ENCODE data around the gene EPHA4.

Gene EPHA4

GRCh38 chr2:221425891-221426290 is 146.2 kb downstream of the EPHA4 start:
- H3K4me3 ChIP-seq (ENCODE audit: low read depth in 1 of 2, low read length in 2 of 2), result no peak overlapping the region
- H3K4me1 ChIP-seq (ENCODE audit: insufficient read depth, low read length), result no peaks in the 10 kb centered on the region
- H3K27me3 ChIP-seq (ENCODE audit: insufficient read depth, low read length, poor library complexity), result no peaks in the 10 kb centered on the region
- no peaks in the 10 kb centered on the region for H4K20me1 ChIP-seq (ENCODE audit: insufficient read depth, low read length)
- H3K9ac ChIP-seq (ENCODE audit: low read depth, low read length), result no peak overlapping the region
- no peak overlapping the region for H2AFZ ChIP-seq (ENCODE audit: low read depth, low read length)
- no peaks in the 10 kb centered on the region for H3K9me3 ChIP-seq (ENCODE audit: insufficient read depth, low read length, severe bottlenecking)
- no peaks in the 10 kb centered on the region for H3K79me2 ChIP-seq (ENCODE audit: insufficient read depth, low read length)
- DNase-seq, result no peak
- H3K27ac ChIP-seq (ENCODE audit: low read length), result no peak overlapping the region
- no peaks in the 10 kb centered on the region for H3K36me3 ChIP-seq (ENCODE audit: insufficient read depth, low read length)
- ATAC-seq (ENCODE audit: insufficient read depth, low read depth), result no peak
- no peak for TF ChIP-seq CTCF (IDR thresholded peaks at IDR 0.05; ENCODE audit: borderline replicate concordance, extremely low read depth, low read length, poor library complexity, severe bottlenecking)
- TF ChIP-seq EZH2 (IDR thresholded peaks at IDR 0.05; ENCODE audit: borderline replicate concordance, low read depth, low read length, severe bottlenecking), result no peak
- no peak overlapping the region for H3K4me2 ChIP-seq (ENCODE audit: insufficient read depth, low read length)

DNA sequence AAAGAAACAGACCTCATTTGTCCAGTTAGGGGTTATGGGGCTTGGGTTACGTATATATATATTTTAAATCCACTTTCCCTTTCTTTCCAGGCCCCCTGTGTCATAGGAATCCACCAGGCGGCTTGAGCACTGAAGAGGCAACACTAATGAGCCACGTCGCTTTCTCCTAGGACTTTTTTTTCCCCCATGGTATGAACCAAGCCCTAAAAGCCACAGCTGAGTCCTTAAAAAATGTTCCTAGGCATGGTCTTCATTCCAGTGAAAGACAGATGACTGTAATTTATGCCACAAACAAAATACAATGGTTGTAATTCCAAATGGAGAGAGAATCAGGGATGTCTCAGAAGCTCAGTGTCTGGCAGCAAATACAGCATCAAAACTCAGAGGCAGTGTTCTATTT is 146.8 kb downstream of the EPHA4 start:
- Histone ChIP-seq H3K79me2 (ENCODE audit: insufficient read depth, low read length) (no peaks in the 10 kb centered on the region), H2AFZ (ENCODE audit: low read depth, low read length) (no peak overlapping the region), H3K36me3 (ENCODE audit: insufficient read depth, low read length) (no peaks in the 10 kb centered on the region), H3K4me3 (ENCODE audit: low read depth in 1 of 2, low read length in 2 of 2) (no peak overlapping the region), H3K27me3 (ENCODE audit: insufficient read depth, low read length, poor library complexity) (no peaks in the 10 kb centered on the region), H3K9ac (ENCODE audit: low read depth, low read length) (no peak overlapping the region), H3K9me3 (ENCODE audit: insufficient read depth, low read length, severe bottlenecking) (no peaks in the 10 kb centered on the region), H3K4me1 (ENCODE audit: insufficient read depth, low read length) (no peaks in the 10 kb centered on the region), H4K20me1 (ENCODE audit: insufficient read depth, low read length) (no peaks in the 10 kb centered on the region), H3K27ac (ENCODE audit: low read length) (no peak overlapping the region), H3K4me2 (ENCODE audit: insufficient read depth, low read length) (no peak overlapping the region)
- ATAC-seq (ENCODE audit: insufficient read depth, low read depth) (no peak), DNase-seq (no peak)
- TF ChIP-seq CTCF (IDR thresholded peaks at IDR 0.05; ENCODE audit: borderline replicate concordance, extremely low read depth, low read length, poor library complexity, severe bottlenecking), result no peak
- TF ChIP-seq EZH2 (IDR thresholded peaks at IDR 0.05; ENCODE audit: borderline replicate concordance, low read depth, low read length, severe bottlenecking), result no peak

GRCh38 chr2:221423210-221423804 is 148.8 kb downstream of the EPHA4 start:
- no peak for TF ChIP-seq EZH2 (IDR thresholded peaks at IDR 0.05; ENCODE audit: borderline replicate concordance, low read depth, low read length, severe bottlenecking)
- no peak for ATAC-seq (ENCODE audit: insufficient read depth, low read depth)
- H3K36me3 ChIP-seq (ENCODE audit: insufficient read depth, low read length), result no peaks in the 10 kb centered on the region

DNA sequence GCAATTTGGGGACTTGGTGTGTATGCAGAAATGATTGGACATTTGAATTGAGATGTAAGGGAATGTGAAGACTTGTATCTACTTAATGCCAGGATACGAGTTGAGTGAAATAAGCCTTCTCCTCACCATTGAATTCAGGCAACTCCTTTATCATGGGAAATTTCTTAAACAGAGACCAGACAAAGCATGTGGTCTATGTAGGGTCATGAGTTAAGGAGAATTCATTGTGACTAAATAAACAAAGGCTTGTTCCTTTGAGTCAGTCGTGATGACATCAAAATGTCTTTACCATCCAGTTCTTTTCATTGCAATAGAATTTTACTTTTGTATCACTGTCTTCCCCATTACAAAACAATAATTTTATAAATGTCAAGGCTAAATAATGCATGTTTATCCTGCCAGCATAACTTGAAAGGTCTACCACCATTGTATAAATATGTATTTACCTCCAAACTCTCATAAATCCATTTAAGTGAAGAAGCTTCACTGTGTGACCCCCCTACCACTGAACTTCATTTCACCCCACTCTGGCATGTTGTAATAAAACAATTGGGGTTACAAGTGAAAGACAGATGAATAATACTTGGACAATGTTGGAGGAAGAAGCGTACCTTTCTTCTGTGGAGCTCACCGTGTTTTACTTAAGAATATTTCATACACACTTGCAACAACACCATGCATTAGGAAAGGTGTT is 149.4 kb downstream of the EPHA4 start:
- DNase-seq, result no peak
- H3K9ac ChIP-seq (ENCODE audit: low read depth, low read length), result no peak overlapping the region
- TF ChIP-seq CTCF (IDR thresholded peaks at IDR 0.05; ENCODE audit: borderline replicate concordance, extremely low read depth, low read length, poor library complexity, severe bottlenecking) (no peak), EZH2 (IDR thresholded peaks at IDR 0.05; ENCODE audit: borderline replicate concordance, low read depth, low read length, severe bottlenecking) (no peak)
- no peaks in the 10 kb centered on the region for H3K36me3 ChIP-seq (ENCODE audit: insufficient read depth, low read length)
- H3K27me3 ChIP-seq (ENCODE audit: insufficient read depth, low read length, poor library complexity), result no peaks in the 10 kb centered on the region
- H4K20me1 ChIP-seq (ENCODE audit: insufficient read depth, low read length), result no peaks in the 10 kb centered on the region
- no peaks in the 10 kb centered on the region for H3K4me1 ChIP-seq (ENCODE audit: insufficient read depth, low read length)
- H3K4me2 ChIP-seq (ENCODE audit: insufficient read depth, low read length), result no peak overlapping the region
- no peak overlapping the region for H3K27ac ChIP-seq (ENCODE audit: low read length)
- H3K79me2 ChIP-seq (ENCODE audit: insufficient read depth, low read length), result no peaks in the 10 kb centered on the region
- no peak for ATAC-seq (ENCODE audit: insufficient read depth, low read depth)
- no peak overlapping the region for H3K4me3 ChIP-seq (ENCODE audit: low read depth in 1 of 2, low read length in 2 of 2)
- H3K9me3 ChIP-seq (ENCODE audit: insufficient read depth, low read length, severe bottlenecking), result no peaks in the 10 kb centered on the region
- H2AFZ ChIP-seq (ENCODE audit: low read depth, low read length), result no peak overlapping the region

More at GRCh38 chr2:221423210-221423804, 148.8 kb downstream of the EPHA4 start:
- no peaks in the 10 kb centered on the region for H3K79me2 ChIP-seq (ENCODE audit: insufficient read depth, low read length)
- no peak overlapping the region for H3K9ac ChIP-seq (ENCODE audit: low read depth, low read length)
- no peak overlapping the region for H3K4me3 ChIP-seq (ENCODE audit: low read depth in 1 of 2, low read length in 2 of 2)
- no peaks in the 10 kb centered on the region for H3K9me3 ChIP-seq (ENCODE audit: insufficient read depth, low read length, severe bottlenecking)
- H2AFZ ChIP-seq (ENCODE audit: low read depth, low read length), result no peak overlapping the region
- H3K4me2 ChIP-seq (ENCODE audit: insufficient read depth, low read length), result no peak overlapping the region
- no peaks in the 10 kb centered on the region for H3K27me3 ChIP-seq (ENCODE audit: insufficient read depth, low read length, poor library complexity)
- H3K27ac ChIP-seq (ENCODE audit: low read length), result no peak overlapping the region
- DNase-seq, result no peak
- H3K4me1 ChIP-seq (ENCODE audit: insufficient read depth, low read length), result no peaks in the 10 kb centered on the region
- no peaks in the 10 kb centered on the region for H4K20me1 ChIP-seq (ENCODE audit: insufficient read depth, low read length)
